Suprapubic skin (tissue), 4 donors: ENCODE data around the gene BTNL9. TPM values are rescaled to one million over a fixed set of nuclear protein-coding genes. Genes with fewer than 3 reads are reported as not detected.

ENCODE experiments used
- DNase-seq, 2 donors: peaks; one replicate each; pipeline ENCODE4 v3.0.0-alpha.2; 2019; ENCODE audit warnings: low spot score in 2 of 2
- H3K27ac ChIP-seq: fragments of 200-600 bp; sonication (generic); one replicate; pipeline ENCODE4 v1.5.1; 2019
- H3K27me3 ChIP-seq: fragments of 200-600 bp; sonication (generic); one replicate; pipeline ENCODE4 v1.5.1; 2019
- H3K36me3 ChIP-seq: fragments of 200-600 bp; sonication (generic); one replicate; pipeline ENCODE4 v1.5.1; 2019
- H3K4me1 ChIP-seq: fragments of 200-600 bp; sonication (generic); one replicate; pipeline ENCODE4 v1.5.1; 2019
- H3K4me3 ChIP-seq: fragments of 200-600 bp; sonication (generic); one replicate; pipeline ENCODE4 v1.5.1; 2019; ENCODE audit warnings: mild to moderate bottlenecking
- H3K9me3 ChIP-seq: fragments of 200-600 bp; sonication (generic); one replicate; pipeline ENCODE4 v1.5.1; 2019
- EP300 ChIP-seq: sonication (generic); formaldehyde crosslinking; IDR thresholded peaks from one replicate; pipeline ENCODE4 v1.6.1; 2017; ENCODE audit warnings: antibody characterized with exemption
- POLR2A ChIP-seq, 2 donors: fragments of 450-650 bp; IDR thresholded peaks; one replicate each; pipeline ENCODE4 v1.6.1; 2017; ENCODE audit warnings: antibody characterized with exemption in 2 of 2, mild to moderate bottlenecking in 2 of 2, moderate library complexity in 2 of 2
- POLR2AphosphoS5 ChIP-seq, 3 donors: sonication (generic); formaldehyde crosslinking; IDR thresholded peaks; one replicate each; pipeline ENCODE4 v1.6.1; 2017; ENCODE audit warnings: antibody characterized with exemption in 3 of 3
- WGBS: methylation state at CpG from one replicate; pipeline ENCODE4 v1.1.5; 2018; 5-methylcytosine and 5-hydroxymethylcytosine counted together
- total RNA-seq, 4 donors: library from RNA; depleted of rRNA; stranded (reverse); fragments of >200 nt; gene quantifications; one replicate each; pipeline ENCODE4 v1.1.0, GENCODE V29; 2016
- TF ChIP-seq, protein P1 (sequence below), 2 donors: fragments of 200-600 bp in 1 of 2; fragments of 450-650 bp in 1 of 2; sonication (generic) in 1 of 2; IDR thresholded peaks; one replicate each; pipeline ENCODE4 v1.5.1; 2016 to 2019; ENCODE audit warnings: antibody characterized with exemption in 2 of 2, mild to moderate bottlenecking in 1 of 2, moderate library complexity in 1 of 2

The BTNL9 gene
- total RNA-seq, 4 donors from 2014 or later: 13.4 to 98.3 (median 27.7) TPM

DNA sequence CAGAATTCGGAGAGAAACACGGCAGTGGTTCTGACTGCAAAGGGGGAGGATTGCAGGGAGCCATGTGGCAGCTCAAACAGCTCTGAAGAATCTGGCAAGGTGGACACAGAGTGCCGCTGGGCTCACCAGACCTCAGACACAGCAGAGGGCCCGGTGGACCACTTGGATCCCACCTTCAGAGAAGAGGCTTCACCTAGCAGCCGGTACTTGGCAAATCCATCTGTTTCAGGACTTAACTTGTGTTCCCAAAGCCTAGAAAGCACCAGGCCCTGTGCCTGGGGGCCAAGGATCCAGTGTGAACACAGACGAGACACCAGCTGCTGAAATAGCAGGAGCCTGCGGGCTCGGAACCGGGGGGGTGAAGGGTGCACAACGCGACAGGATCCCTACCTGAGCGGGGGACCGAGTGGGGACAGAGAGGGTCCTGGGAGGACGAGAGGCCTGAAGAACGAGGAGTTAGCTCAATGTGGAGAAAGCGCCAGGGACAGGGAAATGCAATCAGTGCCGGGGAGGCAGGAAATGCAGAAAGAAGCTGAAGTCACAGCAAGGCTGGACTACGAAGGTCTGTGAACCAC, 44.6 kb downstream of the BTNL9 start:
- Histone ChIP-seq H3K27ac (no peak overlapping the region), H3K4me1 (no peaks in the 10 kb centered on the region), H3K36me3 (no peaks in the 10 kb centered on the region), H3K4me3 (no peak overlapping the region), H3K9me3 (no peaks in the 10 kb centered on the region), H3K27me3 (peaks cover 22% of the 10 kb centered on the region)
- TF ChIP-seq EP300: no peak
- TF ChIP-seq, protein P1, sequence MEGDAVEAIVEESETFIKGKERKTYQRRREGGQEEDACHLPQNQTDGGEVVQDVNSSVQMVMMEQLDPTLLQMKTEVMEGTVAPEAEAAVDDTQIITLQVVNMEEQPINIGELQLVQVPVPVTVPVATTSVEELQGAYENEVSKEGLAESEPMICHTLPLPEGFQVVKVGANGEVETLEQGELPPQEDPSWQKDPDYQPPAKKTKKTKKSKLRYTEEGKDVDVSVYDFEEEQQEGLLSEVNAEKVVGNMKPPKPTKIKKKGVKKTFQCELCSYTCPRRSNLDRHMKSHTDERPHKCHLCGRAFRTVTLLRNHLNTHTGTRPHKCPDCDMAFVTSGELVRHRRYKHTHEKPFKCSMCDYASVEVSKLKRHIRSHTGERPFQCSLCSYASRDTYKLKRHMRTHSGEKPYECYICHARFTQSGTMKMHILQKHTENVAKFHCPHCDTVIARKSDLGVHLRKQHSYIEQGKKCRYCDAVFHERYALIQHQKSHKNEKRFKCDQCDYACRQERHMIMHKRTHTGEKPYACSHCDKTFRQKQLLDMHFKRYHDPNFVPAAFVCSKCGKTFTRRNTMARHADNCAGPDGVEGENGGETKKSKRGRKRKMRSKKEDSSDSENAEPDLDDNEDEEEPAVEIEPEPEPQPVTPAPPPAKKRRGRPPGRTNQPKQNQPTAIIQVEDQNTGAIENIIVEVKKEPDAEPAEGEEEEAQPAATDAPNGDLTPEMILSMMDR (IDR thresholded peaks at IDR 0.05): no peak
- TF ChIP-seq POLR2AphosphoS5 (IDR thresholded peaks at IDR 0.05): no peak
- no peak for TF ChIP-seq POLR2A (IDR thresholded peaks at IDR 0.05)
- DNase-seq: no peak
- WGBS: 56% methylated on average over 18 of the region's 18 CpGs

DNA sequence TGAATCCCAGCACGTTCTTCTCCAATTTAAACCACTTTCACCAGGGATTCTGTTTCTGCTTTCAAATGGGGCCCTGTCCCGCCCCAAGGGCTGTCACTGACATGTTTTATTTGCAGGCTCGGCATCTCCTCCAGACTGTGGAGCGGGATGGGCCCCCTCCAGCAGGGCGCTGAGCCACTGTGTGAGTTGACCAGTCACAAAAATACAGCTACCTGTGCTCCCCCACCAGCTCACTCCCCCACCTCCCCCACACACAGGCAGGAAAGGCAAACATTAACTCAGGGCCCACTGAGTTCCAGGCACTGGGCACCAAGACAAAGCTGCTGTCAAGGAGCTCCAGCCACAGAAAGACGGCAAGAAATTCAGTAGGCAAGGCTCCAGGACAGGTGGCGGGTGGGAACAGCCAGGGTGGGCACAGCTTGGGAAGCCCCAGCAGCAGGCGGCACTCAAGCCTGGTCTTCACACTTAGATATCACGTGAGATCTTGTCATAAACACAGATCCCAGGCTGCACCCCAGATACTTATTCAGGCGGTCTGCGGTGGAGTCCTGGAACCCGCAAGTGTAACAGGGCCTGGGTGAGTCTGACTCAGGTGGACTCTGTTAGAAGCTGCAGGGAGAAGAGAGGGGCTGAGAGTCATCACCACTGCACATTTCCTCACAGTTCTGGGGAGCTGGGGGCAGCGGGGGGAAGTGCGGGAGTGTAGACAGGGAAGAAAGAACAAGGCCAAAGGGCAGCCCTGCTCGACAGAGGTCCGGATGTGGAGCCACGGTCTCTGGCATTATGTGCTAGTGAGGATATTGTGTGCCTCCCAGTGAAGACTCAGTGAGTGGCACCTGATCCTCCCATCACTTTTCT, 46.2 kb downstream of the BTNL9 start:
- TF ChIP-seq, protein P1 (IDR thresholded peaks at IDR 0.05): no peak
- no peak for TF ChIP-seq POLR2A (IDR thresholded peaks at IDR 0.05)
- TF ChIP-seq EP300: no peak
- no peak for TF ChIP-seq POLR2AphosphoS5 (IDR thresholded peaks at IDR 0.05)
- H3K4me1 ChIP-seq: no peaks in the 10 kb centered on the region
- H3K27me3 ChIP-seq: peaks cover 18% of the 10 kb centered on the region
- no peaks in the 10 kb centered on the region for H3K36me3 ChIP-seq
- H3K9me3 ChIP-seq: no peaks in the 10 kb centered on the region
- H3K27ac ChIP-seq: no peak overlapping the region
- WGBS: 62% methylated on average over 17 of the region's 17 CpGs
- no peak overlapping the region for H3K4me3 ChIP-seq
- DNase-seq: no peak

DNA sequence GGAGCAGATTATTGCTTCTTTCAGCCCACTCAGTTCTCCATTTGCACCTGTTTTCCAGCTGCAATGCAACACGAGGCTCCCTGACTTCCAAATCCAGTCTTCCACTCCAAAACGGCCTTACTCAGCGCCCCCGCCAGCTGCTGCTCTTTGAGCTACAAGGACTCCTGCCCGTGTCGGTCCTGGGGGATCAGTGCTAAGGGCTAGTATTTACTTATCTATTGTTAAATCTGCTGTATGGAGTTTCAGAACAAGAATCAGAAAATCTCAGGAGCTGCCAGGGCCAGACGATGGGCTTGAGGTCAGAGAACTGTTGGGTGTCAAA, 46.8 kb downstream of the BTNL9 start:
- 55% methylated on average over 7 of the region's 7 CpGs for WGBS

DNA sequence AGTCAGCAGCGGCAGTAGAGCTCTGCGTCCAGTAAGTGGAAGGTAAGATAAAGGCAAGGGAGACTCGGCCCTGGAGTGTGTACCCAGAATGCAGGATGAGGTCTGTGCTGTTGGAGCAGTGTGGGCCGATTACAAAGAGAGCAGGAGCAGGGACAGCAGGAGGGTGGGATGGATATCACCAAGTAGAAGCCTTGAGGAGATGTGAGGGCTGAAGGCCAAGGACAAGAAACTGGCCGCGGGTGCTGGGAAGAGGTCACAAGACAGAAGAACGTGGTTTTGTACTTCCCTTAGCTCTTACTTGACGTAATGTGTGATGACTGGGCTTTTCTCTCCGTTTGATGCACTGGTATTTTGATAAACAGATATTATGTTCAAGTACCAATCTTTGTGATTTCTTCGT, 47.2 kb downstream of the BTNL9 start:
- TF ChIP-seq, protein P1 (IDR thresholded peaks at IDR 0.05): no peak
- TF ChIP-seq EP300 (no peak), POLR2A (IDR thresholded peaks at IDR 0.05) (no peak), POLR2AphosphoS5 (IDR thresholded peaks at IDR 0.05) (no peak)
- Histone ChIP-seq H3K27ac (no peak overlapping the region), H3K4me1 (no peaks in the 10 kb centered on the region), H3K9me3 (no peaks in the 10 kb centered on the region), H3K4me3 (no peak overlapping the region), H3K27me3 (peaks cover 18% of the 10 kb centered on the region), H3K36me3 (no peaks in the 10 kb centered on the region)
- no peak for DNase-seq
- WGBS: 75% methylated on average over 10 of the region's 10 CpGs

More for the DNA sequence above, 46.8 kb downstream of the BTNL9 start:
- H3K4me1 ChIP-seq: no peaks in the 10 kb centered on the region
- H3K27me3 ChIP-seq: peaks cover 18% of the 10 kb centered on the region
- TF ChIP-seq POLR2AphosphoS5 (IDR thresholded peaks at IDR 0.05) (no peak), POLR2A (IDR thresholded peaks at IDR 0.05) (no peak), EP300 (no peak)
- TF ChIP-seq, protein P1 (IDR thresholded peaks at IDR 0.05): no peak
- H3K9me3 ChIP-seq: no peaks in the 10 kb centered on the region
- no peak overlapping the region for H3K4me3 ChIP-seq
- no peak for DNase-seq
- no peaks in the 10 kb centered on the region for H3K36me3 ChIP-seq
- H3K27ac ChIP-seq: no peak overlapping the region

DNA sequence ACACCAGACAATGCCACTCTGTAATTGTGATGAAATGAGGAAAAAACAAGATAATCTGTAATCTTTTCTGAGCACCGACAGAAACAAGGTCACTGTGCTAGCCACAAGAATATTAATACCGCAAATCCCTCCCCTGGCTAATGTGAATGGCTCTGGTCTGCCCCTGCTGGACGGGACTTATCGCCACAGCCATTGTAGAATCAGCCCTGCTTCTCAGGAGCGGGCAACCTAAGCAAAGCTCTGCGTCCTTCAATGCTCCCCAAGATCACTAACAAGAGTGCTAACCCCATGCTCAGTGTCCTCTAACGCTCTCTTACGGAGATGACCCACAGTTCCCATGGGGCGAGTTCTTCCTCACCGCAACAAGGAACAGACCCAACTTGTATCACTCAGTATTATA, 48.2 kb downstream of the BTNL9 start:
- TF ChIP-seq EP300 (no peak), POLR2A (IDR thresholded peaks at IDR 0.05) (no peak)
- TF ChIP-seq, protein P1 (IDR thresholded peaks at IDR 0.05): peak in 1 of 2 donors; percentile 23
- no peaks in the 10 kb centered on the region for H3K9me3 ChIP-seq
- WGBS: 72% methylated on average over 10 of the region's 10 CpGs
- no peak overlapping the region for H3K27ac ChIP-seq
- H3K4me3 ChIP-seq: no peak overlapping the region
- H3K27me3 ChIP-seq: peaks cover 20% of the 10 kb centered on the region
- H3K4me1 ChIP-seq: no peaks in the 10 kb centered on the region
- H3K36me3 ChIP-seq: no peaks in the 10 kb centered on the region
- DNase-seq: no peak
